HepG2 (cell line): ENCODE measurements around the gene TRAF3. TPM values are rescaled to one million over a fixed set of nuclear protein-coding genes. Genes with fewer than 3 reads are reported as not detected.
A peak's percentile ranks its signal among the peaks of the same experiment; 100 is the strongest.

Experiments used
- DDIT3 ChIP-seq: sonication (generic); formaldehyde crosslinking; IDR thresholded peaks from 2 replicates; pipeline ENCODE4 v1.4.0; 2020; ENCODE audit warnings: mild to moderate bottlenecking, missing genetic modification reagents
- ERF ChIP-seq: IDR thresholded peaks from 2 replicates; pipeline ENCODE4 v1.6.1; 2018; ENCODE audit warnings: missing biosample characterization, missing genetic modification reagents
- FOXM1 ChIP-seq: sonication (generic); formaldehyde crosslinking; IDR thresholded peaks from 2 replicates; pipeline ENCODE4 v1.5.0; 2020; ENCODE audit warnings: missing genetic modification reagents
- FOXO1 ChIP-seq: sonication (generic); formaldehyde crosslinking; IDR thresholded peaks from 2 replicates; pipeline ENCODE4 v1.4.0; 2020; ENCODE audit warnings: missing genetic modification reagents
- FOXP4 ChIP-seq: sonication (generic); formaldehyde crosslinking; IDR thresholded peaks from 2 replicates; pipeline ENCODE4 v1.4.0; 2020; ENCODE audit warnings: missing genetic modification reagents
- GABPB1 ChIP-seq: IDR thresholded peaks from 2 replicates; pipeline ENCODE4 v1.6.1; 2016; ENCODE audit warnings: mild to moderate bottlenecking, missing genetic modification reagents, moderate library complexity, missing compliant biosample characterization
- IKZF5 ChIP-seq: IDR thresholded peaks from 2 replicates; pipeline ENCODE4 v1.6.1; 2018; ENCODE audit warnings: missing genetic modification reagents, mild to moderate bottlenecking, missing compliant biosample characterization
- KLF15 ChIP-seq: sonication (generic); formaldehyde crosslinking; IDR thresholded peaks from 2 replicates; pipeline ENCODE4 v1.8.1; 2023; ENCODE audit warnings: borderline replicate concordance, mild to moderate bottlenecking, inconsistent platforms, missing genetic modification reagents, mixed read lengths
- KLF9 ChIP-seq: IDR thresholded peaks from 2 replicates; pipeline ENCODE4 v1.6.1; 2016; ENCODE audit warnings: low read depth
- MED8 ChIP-seq: sonication (generic); formaldehyde crosslinking; IDR thresholded peaks from 2 replicates; pipeline ENCODE4 v1.8.1; 2023; ENCODE audit warnings: mild to moderate bottlenecking, missing genetic modification reagents; ENCODE audit not compliant: insufficient replicate concordance
- NBN ChIP-seq: fragments of 450-650 bp; conservative IDR thresholded peaks from 2 replicates; pipeline ENCODE4 v1.6.1; 2017
- SKI ChIP-seq: fragments of 450-650 bp; IDR thresholded peaks from one replicate; pipeline ENCODE4 v1.6.1; 2018; ENCODE audit warnings: mild to moderate bottlenecking; ENCODE audit not compliant: partially characterized antibody
- TAF1 ChIP-seq: sonication (generic); formaldehyde crosslinking; IDR thresholded peaks from 2 replicates; pipeline ENCODE4 v1.4.0; 2020; ENCODE audit warnings: missing genetic modification reagents
- ZFX ChIP-seq: sonication (generic); formaldehyde crosslinking; IDR thresholded peaks from 2 replicates; pipeline ENCODE4 v1.4.0; 2020; ENCODE audit warnings: mild to moderate bottlenecking, low read depth, missing genetic modification reagents, moderate library complexity
- polyA plus RNA-seq, 8 experiments: library from polyadenylated mRNA; depleted of rRNA in 3 of 8; stranded (reverse) in 7 of 8; unstranded in 1 of 8; fragments of >200 nt; fragmentation: Illumina TruSeq in 4 of 8; extraction: Trizol in 4 of 8; gene quantifications; 2 replicates each; pipeline versions ENCODE4 v1.2.1 to v1.2.3, GENCODE V29; 2011 to 2016; ENCODE audit warnings: low read depth in 4 of 8, missing spikeins in 1 of 8, mixed read lengths in 1 of 8; ENCODE audit not compliant: insufficient read depth in 1 of 8
- total RNA-seq, 5 experiments: library from RNA; depleted of rRNA; stranded (reverse); fragments of >200 nt; fragmentation: Illumina TruSeq; extraction: Trizol; gene quantifications; 2 replicates each; pipeline ENCODE4 v1.2.3, GENCODE V29; 2016; ENCODE audit warnings: low read depth in 1 of 5
- TF ChIP-seq, protein P1 (sequence below): sonication (generic); formaldehyde crosslinking; IDR thresholded peaks from 2 replicates; pipeline ENCODE4 v1.4.0; 2020; ENCODE audit warnings: missing genetic modification reagents, borderline replicate concordance
- TF ChIP-seq, protein P2 (sequence below): IDR thresholded peaks from 2 replicates; pipeline ENCODE4 v1.6.1; 2016; ENCODE audit warnings: low read depth
- TF ChIP-seq, protein P3 (sequence below): sonication (generic); formaldehyde crosslinking; IDR thresholded peaks from 2 replicates; pipeline ENCODE4 v1.4.0; 2020; ENCODE audit warnings: missing genetic modification reagents

Gene TRAF3
- total and polyA plus RNA-seq, 2 of the 13 experiments (the other 11 are each of a cell fraction or from before 2014, with no cell fraction given), result 6.9 to 12.2 TPM

- TF ChIP-seq, protein P1, sequence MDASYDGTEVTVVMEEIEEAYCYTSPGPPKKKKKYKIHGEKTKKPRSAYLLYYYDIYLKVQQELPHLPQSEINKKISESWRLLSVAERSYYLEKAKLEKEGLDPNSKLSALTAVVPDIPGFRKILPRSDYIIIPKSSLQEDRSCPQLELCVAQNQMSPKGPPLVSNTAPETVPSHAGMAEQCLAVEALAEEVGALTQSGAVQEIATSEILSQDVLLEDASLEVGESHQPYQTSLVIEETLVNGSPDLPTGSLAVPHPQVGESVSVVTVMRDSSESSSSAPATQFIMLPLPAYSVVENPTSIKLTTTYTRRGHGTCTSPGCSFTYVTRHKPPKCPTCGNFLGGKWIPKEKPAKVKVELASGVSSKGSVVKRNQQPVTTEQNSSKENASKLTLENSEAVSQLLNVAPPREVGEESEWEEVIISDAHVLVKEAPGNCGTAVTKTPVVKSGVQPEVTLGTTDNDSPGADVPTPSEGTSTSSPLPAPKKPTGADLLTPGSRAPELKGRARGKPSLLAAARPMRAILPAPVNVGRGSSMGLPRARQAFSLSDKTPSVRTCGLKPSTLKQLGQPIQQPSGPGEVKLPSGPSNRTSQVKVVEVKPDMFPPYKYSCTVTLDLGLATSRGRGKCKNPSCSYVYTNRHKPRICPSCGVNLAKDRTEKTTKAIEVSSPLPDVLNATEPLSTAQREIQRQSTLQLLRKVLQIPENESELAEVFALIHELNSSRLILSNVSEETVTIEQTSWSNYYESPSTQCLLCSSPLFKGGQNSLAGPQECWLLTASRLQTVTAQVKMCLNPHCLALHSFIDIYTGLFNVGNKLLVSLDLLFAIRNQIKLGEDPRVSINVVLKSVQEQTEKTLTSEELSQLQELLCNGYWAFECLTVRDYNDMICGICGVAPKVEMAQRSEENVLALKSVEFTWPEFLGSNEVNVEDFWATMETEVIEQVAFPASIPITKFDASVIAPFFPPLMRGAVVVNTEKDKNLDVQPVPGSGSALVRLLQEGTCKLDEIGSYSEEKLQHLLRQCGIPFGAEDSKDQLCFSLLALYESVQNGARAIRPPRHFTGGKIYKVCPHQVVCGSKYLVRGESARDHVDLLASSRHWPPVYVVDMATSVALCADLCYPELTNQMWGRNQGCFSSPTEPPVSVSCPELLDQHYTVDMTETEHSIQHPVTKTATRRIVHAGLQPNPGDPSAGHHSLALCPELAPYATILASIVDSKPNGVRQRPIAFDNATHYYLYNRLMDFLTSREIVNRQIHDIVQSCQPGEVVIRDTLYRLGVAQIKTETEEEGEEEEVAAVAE, result no peak
- TF ChIP-seq SKI, result no peak
- TF ChIP-seq FOXM1 (CRISPR knock-in tag), result no peak
- peak; percentile 88 for TF ChIP-seq FOXO1 (CRISPR knock-in tag)
- TF ChIP-seq TAF1, result no peak
- no peak for TF ChIP-seq DDIT3 (CRISPR knock-in tag)
- TF ChIP-seq, protein P2, sequence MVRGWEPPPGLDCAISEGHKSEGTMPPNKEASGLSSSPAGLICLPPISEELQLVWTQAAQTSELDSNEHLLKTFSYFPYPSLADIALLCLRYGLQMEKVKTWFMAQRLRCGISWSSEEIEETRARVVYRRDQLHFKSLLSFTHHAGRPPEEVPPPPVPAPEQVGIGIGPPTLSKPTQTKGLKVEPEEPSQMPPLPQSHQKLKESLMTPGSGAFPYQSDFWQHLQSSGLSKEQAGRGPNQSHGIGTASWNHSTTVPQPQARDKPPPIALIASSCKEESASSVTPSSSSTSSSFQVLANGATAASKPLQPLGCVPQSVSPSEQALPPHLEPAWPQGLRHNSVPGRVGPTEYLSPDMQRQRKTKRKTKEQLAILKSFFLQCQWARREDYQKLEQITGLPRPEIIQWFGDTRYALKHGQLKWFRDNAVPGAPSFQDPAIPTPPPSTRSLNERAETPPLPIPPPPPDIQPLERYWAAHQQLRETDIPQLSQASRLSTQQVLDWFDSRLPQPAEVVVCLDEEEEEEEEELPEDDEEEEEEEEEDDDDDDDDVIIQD (CRISPR knock-in tag), result no peak
- no peak for TF ChIP-seq IKZF5 (CRISPR knock-in tag)
- no peak for TF ChIP-seq KLF15 (CRISPR knock-in tag)
- no peak for TF ChIP-seq KLF9
- TF ChIP-seq MED8 (CRISPR knock-in tag), result no peak
- peak; percentile 77 for TF ChIP-seq FOXP4
- TF ChIP-seq GABPB1 (CRISPR knock-in tag), result peak; percentile 17; the same call in 1 of the 2 replicates
- no peak for TF ChIP-seq ERF
- no peak for TF ChIP-seq ZFX
- TF ChIP-seq, protein P3, sequence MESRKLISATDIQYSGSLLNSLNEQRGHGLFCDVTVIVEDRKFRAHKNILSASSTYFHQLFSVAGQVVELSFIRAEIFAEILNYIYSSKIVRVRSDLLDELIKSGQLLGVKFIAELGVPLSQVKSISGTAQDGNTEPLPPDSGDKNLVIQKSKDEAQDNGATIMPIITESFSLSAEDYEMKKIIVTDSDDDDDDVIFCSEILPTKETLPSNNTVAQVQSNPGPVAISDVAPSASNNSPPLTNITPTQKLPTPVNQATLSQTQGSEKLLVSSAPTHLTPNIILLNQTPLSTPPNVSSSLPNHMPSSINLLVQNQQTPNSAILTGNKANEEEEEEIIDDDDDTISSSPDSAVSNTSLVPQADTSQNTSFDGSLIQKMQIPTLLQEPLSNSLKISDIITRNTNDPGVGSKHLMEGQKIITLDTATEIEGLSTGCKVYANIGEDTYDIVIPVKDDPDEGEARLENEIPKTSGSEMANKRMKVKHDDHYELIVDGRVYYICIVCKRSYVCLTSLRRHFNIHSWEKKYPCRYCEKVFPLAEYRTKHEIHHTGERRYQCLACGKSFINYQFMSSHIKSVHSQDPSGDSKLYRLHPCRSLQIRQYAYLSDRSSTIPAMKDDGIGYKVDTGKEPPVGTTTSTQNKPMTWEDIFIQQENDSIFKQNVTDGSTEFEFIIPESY (CRISPR knock-in tag), result peak; percentile 75
- no peak for TF ChIP-seq NBN
These were observed 4.3 kb upstream of the TRAF3 start (continued) for GRCh38 chr14:102772781-102773570.
